GM10266 (cell line): ENCODE measurements around the gene VCL.

Source experiments
- DNase-seq: peaks from one replicate; pipeline ENCODE4 v3.0.0; 2012; ENCODE audit errors: extremely low spot score
- TF ChIP-seq, protein P1 (sequence below): IDR thresholded peaks from 2 replicates; pipeline ENCODE4 v1.5.1; 2012; ENCODE audit warnings: mild to moderate bottlenecking, low read depth; ENCODE audit not compliant: control insufficient read depth, insufficient read depth; ENCODE audit errors: missing control alignments

Gene VCL

DNA sequence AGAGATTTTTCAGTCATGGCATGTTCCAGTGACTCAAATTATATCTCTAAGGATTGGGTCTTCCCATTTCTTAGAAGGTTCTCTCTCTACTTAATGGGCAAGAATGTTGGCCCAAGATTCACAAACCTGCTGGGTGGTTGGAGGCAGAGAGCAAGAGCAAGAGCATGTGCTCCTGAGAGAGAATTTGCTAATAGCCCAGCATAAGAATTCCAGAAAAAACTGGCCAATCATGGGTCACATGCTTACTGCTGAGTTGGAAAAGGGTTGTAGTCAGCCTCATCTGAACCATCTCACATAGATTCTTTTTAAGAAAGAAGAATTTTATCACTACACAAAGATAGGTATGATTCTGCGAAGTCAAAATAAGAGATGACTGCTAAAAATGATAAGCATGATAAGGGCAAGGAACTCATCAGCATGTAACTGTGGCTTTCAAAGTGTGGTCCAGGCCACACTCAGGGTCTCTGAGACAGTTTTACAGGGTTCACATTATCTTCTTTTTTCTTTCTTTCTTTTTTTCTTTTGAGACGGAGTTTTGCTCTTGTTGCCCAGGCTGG, 8.2 kb upstream of the VCL start:
- TF ChIP-seq, protein P1, sequence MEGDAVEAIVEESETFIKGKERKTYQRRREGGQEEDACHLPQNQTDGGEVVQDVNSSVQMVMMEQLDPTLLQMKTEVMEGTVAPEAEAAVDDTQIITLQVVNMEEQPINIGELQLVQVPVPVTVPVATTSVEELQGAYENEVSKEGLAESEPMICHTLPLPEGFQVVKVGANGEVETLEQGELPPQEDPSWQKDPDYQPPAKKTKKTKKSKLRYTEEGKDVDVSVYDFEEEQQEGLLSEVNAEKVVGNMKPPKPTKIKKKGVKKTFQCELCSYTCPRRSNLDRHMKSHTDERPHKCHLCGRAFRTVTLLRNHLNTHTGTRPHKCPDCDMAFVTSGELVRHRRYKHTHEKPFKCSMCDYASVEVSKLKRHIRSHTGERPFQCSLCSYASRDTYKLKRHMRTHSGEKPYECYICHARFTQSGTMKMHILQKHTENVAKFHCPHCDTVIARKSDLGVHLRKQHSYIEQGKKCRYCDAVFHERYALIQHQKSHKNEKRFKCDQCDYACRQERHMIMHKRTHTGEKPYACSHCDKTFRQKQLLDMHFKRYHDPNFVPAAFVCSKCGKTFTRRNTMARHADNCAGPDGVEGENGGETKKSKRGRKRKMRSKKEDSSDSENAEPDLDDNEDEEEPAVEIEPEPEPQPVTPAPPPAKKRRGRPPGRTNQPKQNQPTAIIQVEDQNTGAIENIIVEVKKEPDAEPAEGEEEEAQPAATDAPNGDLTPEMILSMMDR, result no peak
- DNase-seq, result no peak

DNA sequence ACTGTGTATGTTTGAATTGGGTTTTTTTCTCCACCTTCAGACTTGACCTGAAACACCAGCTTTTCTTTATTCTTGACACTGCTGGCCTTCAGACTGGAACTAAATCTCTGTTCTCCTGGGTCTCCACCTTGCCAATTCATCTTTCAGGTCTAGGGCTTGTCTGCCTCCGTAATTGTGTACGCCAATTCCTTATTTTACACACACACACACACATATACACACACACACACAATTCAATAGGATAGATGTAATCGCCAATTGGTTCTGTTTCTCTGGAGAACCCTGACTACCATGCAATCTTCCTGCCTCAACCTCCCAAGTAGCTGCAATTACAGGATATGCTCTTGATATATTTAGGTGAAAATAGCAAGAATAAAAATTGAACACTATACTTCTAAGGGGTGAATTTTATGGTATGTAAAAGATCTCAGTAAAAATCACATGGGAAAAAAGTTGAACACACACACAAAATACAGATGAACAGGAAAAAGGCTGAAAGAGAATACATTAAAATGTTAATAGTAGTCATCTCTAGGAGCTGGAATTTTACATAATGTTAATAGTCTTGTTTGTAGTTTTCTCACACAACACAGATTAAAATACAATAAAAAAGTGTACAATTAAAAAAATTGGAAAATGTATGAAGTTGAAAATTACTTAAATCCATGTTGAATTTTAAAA, 6.6 kb upstream of the VCL start:
- no peak for DNase-seq
- TF ChIP-seq, protein P1, result no peak

DNA sequence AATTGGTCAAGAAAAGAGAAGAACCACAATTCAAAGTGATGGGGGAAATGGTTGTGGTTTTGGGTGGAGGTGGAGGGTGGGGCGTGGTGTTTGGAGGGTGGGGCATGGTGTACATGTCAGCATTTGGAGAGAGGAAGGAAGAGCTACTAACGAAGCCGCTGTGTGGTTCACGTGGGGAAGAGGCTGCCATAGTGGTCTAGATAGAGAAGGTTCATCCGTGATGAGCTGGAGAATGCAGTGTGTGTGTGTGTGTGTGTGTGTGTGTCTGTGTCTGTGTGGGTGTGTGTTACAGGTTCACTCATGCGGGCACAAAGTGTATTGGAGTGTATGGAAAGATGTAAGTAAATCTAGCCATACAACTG, 6.1 kb upstream of the VCL start:
- TF ChIP-seq, protein P1, result no peak
- DNase-seq, result peak; percentile 65

DNA sequence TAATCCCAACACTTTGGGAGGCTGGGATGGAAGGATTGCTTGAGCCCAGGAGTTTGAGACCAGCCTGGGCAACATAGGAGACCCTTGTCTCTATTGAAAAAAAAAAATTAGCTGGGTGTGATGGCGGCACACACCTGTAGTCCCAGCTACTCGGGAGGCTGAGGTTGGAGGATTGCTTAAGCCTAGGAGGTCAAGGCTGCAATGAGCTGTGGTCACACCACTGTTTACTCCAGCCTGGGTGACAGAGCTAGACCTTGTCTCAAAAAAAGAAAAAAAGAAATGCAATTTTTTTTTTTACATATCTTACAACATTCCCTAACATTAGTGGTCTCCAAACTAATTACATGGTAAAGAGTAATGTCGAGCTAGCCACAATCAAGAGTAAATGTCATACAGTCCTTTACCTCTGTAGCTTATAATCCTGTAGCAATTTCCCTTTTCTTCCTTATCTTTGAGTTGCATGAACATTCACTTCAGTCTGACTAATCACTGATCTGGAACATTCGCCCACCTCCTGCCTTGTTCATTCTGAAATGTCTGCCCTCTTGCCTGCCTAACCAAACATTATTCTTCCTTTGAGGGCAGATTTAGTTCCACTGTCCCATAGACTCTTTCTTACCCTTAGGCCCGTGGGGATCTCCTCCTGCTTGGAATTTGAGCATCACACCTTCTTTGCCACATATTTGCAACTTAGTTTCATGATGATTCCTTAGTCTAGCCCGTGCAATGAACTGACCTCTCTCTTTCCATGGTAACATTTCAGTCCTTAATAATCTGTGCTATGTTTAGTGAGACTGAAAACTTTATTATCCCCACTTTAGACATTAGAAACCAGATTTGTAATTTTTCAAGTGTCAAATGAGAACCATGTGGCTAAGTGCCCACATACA, 4.8 kb upstream of the VCL start:
- TF ChIP-seq, protein P1, result no peak
- DNase-seq, result no peak

DNA sequence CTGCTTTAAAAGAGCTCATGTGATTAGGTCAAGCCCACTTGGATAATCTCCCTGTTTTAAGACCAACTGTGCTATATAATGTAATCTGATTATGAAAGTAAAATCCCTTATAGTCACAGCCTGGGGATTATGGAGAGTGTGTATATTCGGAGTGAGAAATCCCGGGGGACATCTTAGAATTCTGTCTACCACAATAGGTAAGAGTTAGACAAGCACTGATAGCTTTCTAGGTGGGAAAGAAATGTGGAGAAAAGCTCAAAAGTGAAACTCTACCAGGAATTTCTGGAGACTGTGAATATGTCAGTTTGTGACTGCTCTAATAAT, 2.9 kb upstream of the VCL start:
- no peak for DNase-seq

DNA sequence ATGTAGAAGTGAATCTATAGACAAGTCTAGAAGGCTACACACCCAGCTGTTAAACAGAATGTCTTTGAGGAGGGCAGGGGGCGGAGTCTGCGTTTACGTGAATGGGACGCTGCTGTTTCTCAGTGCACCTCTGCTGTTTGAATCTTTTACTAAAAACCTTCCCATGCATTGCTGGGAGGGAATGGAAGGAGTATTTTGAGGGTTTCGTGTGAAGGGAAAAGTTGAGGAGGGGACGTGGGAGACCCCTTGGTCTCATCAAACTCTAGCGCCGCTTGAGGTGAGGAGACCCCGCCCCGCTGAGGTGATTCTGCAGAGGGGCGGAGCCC, 492 bp upstream of the VCL start:
- DNase-seq, result no peak
- TF ChIP-seq, protein P1, result no peak

More for the DNA sequence above, 2.9 kb upstream of the VCL start:
- TF ChIP-seq, protein P1, result no peak

DNA sequence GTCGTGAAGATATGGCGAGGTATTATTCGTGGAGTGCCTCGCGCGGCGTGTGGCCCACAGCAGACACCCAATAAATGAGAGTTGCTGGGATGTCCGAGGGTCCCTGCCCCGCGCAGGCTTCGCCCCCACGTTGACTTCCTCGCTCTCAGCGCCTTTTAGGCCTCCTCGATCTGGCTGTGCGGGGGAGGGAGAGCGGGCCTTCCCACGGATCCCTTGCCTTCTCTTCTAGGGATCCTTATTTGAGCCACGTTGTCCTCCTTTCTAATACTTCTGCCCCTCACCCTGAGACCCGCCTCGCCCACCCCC, 660 bp downstream of the VCL start:
- no peak for DNase-seq
- TF ChIP-seq, protein P1, result no peak
